Cardiac fibroblast (primary cell): ENCODE data around the gene LYSMD2.

ENCODE experiments used
- DNase-seq, 2 donors: peaks; one replicate each; pipeline versions ENCODE4 v3.0.0 to v3.0.0-alpha.2; 2010; ENCODE audit warnings: low read depth in 2 of 2
- H3K4me3 ChIP-seq, 2 donors: replicated peaks in 1 of 2; 1 replicate in 1 of 2; 2 replicates in 1 of 2; pipeline ENCODE4 v1.5.1; 2011; ENCODE audit warnings: low read depth in 2 of 2, low read length in 2 of 2, mild to moderate bottlenecking in 2 of 2, moderate library complexity in 1 of 2
- TF ChIP-seq, protein P1 (sequence below): IDR thresholded peaks from one replicate; pipeline ENCODE4 v1.5.1; 2011; ENCODE audit warnings: low read depth, mild to moderate bottlenecking, low read length, inconsistent platforms

The LYSMD2 gene

DNA sequence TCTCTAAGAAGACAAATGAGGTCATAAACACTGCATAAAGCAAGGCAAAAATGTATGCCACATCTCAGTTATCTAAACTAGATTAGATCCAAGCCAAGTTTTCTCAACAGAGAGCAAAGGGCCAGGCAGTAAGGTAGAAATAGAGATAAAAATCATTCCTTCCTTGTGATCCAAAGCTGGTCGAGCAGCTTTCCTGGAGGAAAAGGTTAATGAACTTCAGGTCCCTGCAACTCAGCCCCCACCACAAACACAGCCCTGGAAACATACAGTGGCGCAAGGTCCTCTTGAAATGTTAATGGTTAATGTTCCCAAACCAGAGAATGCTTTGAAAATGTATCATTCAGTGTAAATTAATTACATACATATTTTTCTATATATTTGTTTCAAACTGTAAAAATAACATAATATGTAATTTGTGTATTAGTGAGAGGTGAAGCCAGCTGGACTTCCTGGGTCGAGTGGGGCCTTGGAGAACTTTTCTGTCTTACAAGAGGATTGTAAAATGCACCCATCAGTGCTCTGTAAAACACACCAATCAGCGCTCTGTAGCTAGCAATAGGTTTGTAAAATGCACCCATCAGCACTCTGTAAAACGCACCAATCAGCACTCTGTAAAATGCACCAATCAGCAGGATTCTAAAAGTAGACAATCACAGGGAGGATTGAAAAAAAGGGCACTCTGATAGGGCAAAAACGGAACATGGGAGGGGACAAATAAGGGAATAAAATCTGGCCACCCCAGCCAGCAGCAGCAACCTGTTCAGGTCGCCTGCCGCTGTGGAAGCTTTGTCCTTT is 17.1 kb downstream of the LYSMD2 start:
- TF ChIP-seq, protein P1, sequence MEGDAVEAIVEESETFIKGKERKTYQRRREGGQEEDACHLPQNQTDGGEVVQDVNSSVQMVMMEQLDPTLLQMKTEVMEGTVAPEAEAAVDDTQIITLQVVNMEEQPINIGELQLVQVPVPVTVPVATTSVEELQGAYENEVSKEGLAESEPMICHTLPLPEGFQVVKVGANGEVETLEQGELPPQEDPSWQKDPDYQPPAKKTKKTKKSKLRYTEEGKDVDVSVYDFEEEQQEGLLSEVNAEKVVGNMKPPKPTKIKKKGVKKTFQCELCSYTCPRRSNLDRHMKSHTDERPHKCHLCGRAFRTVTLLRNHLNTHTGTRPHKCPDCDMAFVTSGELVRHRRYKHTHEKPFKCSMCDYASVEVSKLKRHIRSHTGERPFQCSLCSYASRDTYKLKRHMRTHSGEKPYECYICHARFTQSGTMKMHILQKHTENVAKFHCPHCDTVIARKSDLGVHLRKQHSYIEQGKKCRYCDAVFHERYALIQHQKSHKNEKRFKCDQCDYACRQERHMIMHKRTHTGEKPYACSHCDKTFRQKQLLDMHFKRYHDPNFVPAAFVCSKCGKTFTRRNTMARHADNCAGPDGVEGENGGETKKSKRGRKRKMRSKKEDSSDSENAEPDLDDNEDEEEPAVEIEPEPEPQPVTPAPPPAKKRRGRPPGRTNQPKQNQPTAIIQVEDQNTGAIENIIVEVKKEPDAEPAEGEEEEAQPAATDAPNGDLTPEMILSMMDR: no peak
- H3K4me3 ChIP-seq: no peak overlapping the region
- no peak for DNase-seq

- no peak overlapping the region for H3K4me3 ChIP-seq
- DNase-seq: no peak
- TF ChIP-seq, protein P1: no peak
Measured at GRCh38 chr15:51718746-51719145, 18.7 kb downstream of the LYSMD2 start.

- no peak overlapping the region for H3K4me3 ChIP-seq
- TF ChIP-seq, protein P1: no peak
- no peak for DNase-seq
Measured at GRCh38 chr15:51718219-51718618, 19.2 kb downstream of the LYSMD2 start.

GRCh38 chr15:51714911-51715310 is 22.5 kb downstream of the LYSMD2 start:
- DNase-seq: no peak
- TF ChIP-seq, protein P1: no peak
- H3K4me3 ChIP-seq: no peak overlapping the region

- DNase-seq: no peak
- H3K4me3 ChIP-seq: no peak overlapping the region
Measured at GRCh38 chr15:51714162-51714561, 23.3 kb downstream of the LYSMD2 start.

DNA sequence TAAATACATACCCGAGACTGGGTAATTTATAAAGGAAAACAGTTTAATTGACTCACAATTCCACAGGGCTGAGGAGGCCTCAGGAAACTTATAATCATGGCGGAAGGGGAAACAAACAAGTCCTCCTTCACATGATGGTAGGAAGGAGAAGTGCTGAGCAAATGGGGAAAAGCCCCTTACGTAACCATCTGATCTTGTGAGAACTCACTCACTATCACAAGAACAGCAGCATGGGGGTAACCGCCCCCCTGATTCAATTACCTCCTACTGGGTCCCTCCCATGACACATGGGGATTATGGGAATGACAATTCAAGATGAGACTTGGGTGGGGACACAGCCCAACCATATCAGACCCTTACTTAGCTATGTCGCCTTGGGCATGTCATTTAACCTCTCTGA is 28.4 kb downstream of the LYSMD2 start:
- H3K4me3 ChIP-seq: no peak overlapping the region
- TF ChIP-seq, protein P1: no peak
- DNase-seq: no peak

More at GRCh38 chr15:51714162-51714561, 23.3 kb downstream of the LYSMD2 start:
- TF ChIP-seq, protein P1: no peak

DNA sequence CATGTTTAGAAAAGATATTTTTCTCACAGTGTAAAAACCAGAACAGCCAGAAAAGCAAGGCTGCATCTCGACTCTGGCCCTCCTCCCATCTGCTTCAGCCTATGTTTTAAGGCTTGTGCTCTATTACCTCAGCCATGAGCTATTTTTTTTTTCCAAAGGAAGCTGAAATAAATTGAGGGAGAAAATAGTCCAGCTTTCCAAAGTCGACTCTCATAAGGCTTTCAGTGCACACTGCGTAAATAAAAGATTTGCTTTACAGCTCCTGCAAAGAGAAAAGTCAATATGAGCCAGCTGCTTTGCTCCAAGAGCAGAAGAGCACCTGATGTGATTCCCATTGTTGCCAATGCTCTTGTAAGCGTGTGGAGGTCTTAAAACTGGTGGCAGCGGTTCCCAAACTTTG is 29.4 kb downstream of the LYSMD2 start:
- TF ChIP-seq, protein P1: no peak
- no peak overlapping the region for H3K4me3 ChIP-seq
- DNase-seq: no peak
